HS-27A (cell line): Measurements from ENCODE around the gene ADCY9.

ENCODE experiments used
- DNase-seq: peaks from one replicate; pipeline ENCODE4 v3.0.0-alpha.2; 2012; ENCODE audit warnings: low read depth, missing footprints

The ADCY9 gene

GRCh38 chr16:3912897-3913296 lies 203.3 kb downstream of the ADCY9 start:
- no peak for DNase-seq
